Measurements from ENCODE around the gene CTR9. TPM values are rescaled to one million over a fixed set of nuclear protein-coding genes. Genes with fewer than 3 reads are reported as not detected.
A peak's percentile ranks its signal among the peaks of the same experiment; 100 is the strongest.

Gene CTR9
- total and polyA plus RNA-seq, 2 of the 13 experiments (the other 11 are each of a cell fraction or from before 2014, with no cell fraction given): 6.6 to 22.1 TPM

DNA sequence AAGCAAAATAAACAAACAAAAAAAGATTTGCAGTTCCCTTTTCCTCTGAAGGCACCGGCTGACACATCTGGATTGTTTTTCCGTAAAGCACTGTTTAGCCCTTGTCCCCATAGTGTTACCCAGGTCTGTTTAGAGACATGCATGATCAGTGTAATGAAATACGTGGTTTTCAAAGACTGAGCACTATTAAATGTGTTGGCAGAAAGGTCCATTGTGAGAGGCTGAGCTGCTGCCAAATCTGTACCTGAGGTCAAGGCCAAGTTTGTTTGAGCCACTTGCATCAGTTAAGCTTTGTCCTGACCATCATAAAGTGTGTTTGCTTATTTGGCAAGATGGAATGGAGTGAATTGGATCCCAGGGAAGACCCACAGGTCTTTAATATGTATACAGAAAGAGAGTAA is 26.3 kb downstream of the CTR9 start (continued):
- no peak for TF ChIP-seq ZNF562 (CRISPR knock-in tag; IDR thresholded peaks at IDR 0.05; ENCODE audit: borderline replicate concordance)
- no peak for TF ChIP-seq NR2F1 (CRISPR knock-in tag; IDR thresholded peaks at IDR 0.05)
- TF ChIP-seq EP300 (IDR thresholded peaks at IDR 0.05; ENCODE audit: low read depth in 2 of 2, low read length in 2 of 2): peak in 1 of 2 experiments; percentile 29; a peak in 1 of 4 replicates
- TF ChIP-seq EP300 (CRISPR knock-in tag; IDR thresholded peaks at IDR 0.05; ENCODE audit: borderline replicate concordance): no peak
- no peak for TF ChIP-seq GATAD1 (CRISPR knock-in tag; IDR thresholded peaks at IDR 0.05)
- TF ChIP-seq GLI4 (CRISPR knock-in tag; IDR thresholded peaks at IDR 0.05; ENCODE audit: borderline replicate concordance): no peak
- no peak for TF ChIP-seq SOX13 (IDR thresholded peaks at IDR 0.05)
- peak in 1 of 2 experiments; percentile 57; a peak in 1 of 4 replicates for TF ChIP-seq SOX13 (CRISPR knock-in tag; conservative IDR thresholded peaks at IDR 0.05 in 1 of 2, IDR thresholded peaks at IDR 0.05 in 1 of 2)
- TF ChIP-seq MAFF (IDR thresholded peaks at IDR 0.05; ENCODE audit: low read depth, low read length): no peak
- TF ChIP-seq ZBTB21 (CRISPR knock-in tag; IDR thresholded peaks at IDR 0.05): no peak
- no peak for TF ChIP-seq MEF2D (CRISPR knock-in tag; IDR thresholded peaks at IDR 0.05)
- TF ChIP-seq GATAD2A (CRISPR knock-in tag; IDR thresholded peaks at IDR 0.05): peak; percentile 59
- TF ChIP-seq, protein P1, sequence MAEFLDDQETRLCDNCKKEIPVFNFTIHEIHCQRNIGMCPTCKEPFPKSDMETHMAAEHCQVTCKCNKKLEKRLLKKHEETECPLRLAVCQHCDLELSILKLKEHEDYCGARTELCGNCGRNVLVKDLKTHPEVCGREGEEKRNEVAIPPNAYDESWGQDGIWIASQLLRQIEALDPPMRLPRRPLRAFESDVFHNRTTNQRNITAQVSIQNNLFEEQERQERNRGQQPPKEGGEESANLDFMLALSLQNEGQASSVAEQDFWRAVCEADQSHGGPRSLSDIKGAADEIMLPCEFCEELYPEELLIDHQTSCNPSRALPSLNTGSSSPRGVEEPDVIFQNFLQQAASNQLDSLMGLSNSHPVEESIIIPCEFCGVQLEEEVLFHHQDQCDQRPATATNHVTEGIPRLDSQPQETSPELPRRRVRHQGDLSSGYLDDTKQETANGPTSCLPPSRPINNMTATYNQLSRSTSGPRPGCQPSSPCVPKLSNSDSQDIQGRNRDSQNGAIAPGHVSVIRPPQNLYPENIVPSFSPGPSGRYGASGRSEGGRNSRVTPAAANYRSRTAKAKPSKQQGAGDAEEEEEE (CRISPR knock-in tag; IDR thresholded peaks at IDR 0.05; ENCODE audit: borderline replicate concordance): no peak
- TF ChIP-seq, protein P2, sequence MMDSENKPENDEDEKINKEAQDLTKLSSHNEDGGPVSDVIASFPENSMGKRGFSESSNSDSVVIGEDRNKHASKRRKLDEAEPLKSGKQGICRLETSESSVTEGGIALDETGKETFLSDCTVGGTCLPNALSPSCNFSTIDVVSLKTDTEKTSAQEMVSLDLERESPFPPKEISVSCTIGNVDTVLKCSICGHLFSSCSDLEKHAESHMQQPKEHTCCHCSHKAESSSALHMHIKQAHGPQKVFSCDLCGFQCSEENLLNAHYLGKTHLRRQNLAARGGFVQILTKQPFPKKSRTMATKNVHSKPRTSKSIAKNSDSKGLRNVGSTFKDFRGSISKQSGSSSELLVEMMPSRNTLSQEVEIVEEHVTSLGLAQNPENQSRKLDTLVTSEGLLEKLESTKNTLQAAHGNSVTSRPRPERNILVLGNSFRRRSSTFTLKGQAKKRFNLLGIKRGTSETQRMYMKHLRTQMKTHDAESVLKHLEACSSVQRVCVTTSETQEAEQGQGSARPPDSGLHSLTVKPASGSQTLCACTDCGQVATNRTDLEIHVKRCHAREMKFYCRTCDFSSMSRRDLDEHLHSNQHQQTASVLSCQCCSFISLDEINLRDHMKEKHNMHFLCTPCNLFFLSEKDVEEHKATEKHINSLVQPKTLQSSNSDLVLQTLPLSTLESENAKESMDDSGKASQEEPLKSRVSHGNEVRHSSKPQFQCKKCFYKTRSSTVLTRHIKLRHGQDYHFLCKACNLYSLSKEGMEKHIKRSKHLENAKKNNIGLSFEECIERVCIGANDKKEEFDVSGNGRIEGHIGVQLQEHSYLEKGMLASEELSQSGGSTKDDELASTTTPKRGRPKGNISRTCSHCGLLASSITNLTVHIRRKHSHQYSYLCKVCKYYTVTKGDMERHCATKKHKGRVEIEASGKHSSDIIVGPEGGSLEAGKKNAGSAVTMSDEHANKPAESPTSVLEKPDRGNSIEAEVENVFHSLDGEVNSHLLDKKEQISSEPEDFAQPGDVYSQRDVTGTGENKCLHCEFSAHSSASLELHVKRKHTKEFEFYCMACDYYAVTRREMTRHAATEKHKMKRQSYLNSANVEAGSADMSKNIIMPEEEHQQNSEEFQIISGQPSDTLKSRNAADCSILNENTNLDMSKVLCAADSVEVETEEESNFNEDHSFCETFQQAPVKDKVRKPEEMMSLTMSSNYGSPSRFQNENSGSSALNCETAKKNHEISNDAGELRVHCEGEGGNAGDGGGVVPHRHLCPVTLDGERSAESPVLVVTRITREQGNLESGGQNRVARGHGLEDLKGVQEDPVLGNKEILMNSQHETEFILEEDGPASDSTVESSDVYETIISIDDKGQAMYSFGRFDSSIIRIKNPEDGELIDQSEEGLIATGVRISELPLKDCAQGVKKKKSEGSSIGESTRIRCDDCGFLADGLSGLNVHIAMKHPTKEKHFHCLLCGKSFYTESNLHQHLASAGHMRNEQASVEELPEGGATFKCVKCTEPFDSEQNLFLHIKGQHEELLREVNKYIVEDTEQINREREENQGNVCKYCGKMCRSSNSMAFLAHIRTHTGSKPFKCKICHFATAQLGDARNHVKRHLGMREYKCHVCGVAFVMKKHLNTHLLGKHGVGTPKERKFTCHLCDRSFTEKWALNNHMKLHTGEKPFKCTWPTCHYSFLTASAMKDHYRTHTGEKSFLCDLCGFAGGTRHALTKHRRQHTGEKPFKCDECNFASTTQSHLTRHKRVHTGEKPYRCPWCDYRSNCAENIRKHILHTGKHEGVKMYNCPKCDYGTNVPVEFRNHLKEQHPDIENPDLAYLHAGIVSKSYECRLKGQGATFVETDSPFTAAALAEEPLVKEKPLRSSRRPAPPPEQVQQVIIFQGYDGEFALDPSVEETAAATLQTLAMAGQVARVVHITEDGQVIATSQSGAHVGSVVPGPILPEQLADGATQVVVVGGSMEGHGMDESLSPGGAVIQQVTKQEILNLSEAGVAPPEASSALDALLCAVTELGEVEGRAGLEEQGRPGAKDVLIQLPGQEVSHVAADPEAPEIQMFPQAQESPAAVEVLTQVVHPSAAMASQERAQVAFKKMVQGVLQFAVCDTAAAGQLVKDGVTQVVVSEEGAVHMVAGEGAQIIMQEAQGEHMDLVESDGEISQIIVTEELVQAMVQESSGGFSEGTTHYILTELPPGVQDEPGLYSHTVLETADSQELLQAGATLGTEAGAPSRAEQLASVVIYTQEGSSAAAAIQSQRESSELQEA (CRISPR knock-in tag; IDR thresholded peaks at IDR 0.05; ENCODE audit: not compliant biosample characterization): no peak

Data from HepG2 (cell line).